ENCODE measurements around the gene RAB5IF. TPM values are rescaled to one million over a fixed set of nuclear protein-coding genes. Genes with fewer than 3 reads are reported as not detected.

The RAB5IF gene
- total and polyA plus RNA-seq, 2 of the 13 experiments (the other 11 are each of a cell fraction or from before 2014, with no cell fraction given), result 261 to 305 TPM

- TF ChIP-seq ZNF143 (CRISPR knock-in tag; IDR thresholded peaks at IDR 0.05), result no peak
- TF ChIP-seq ZNF329 (CRISPR knock-in tag; IDR thresholded peaks at IDR 0.05; ENCODE audit: low read depth), result no peak
- TF ChIP-seq FOXO4 (CRISPR knock-in tag; conservative IDR thresholded peaks at IDR 0.05), result 0 out of 2 replicates have a peak, but pooled peaks have one; percentile 12
- no peak for TF ChIP-seq SKI (IDR thresholded peaks at IDR 0.05; ENCODE audit: partially characterized antibody)
- POLR2A ChIA-PET, result no interaction called here
These were observed 47.9 kb downstream of the RAB5IF start for GRCh38 chr20:36653456-36653855.

GRCh38 chr20:36654506-36654905, 48.9 kb downstream of the RAB5IF start:
- H3K27me3 ChIP-seq (ENCODE audit: control insufficient read depth in 1 of 2, insufficient read depth in 2 of 2, low read length in 2 of 2), result no peaks in the 10 kb centered on the region
- H3K36me3 ChIP-seq (replicated peaks in 1 of 2; ENCODE audit: control insufficient read depth in 1 of 2, insufficient read depth in 2 of 2, low read length in 2 of 2), result peaks cover 10 to 26% of the 10 kb centered on the region in 2 experiments
- in situ Hi-C loops (cut with HindIII; ENCODE audit: extremely low pct_ligation_motif_present, low pct_unique_long_range_greater_than_20kb) (no loop called here), intact Hi-C loops (cut with micrococcal nuclease; ENCODE audit: unreplicated experiment) (no loop called here)
- DNase-seq (ENCODE audit: low spot score), result no peak
- H3K4me1 ChIP-seq (ENCODE audit: insufficient read depth, low read length), result no peaks in the 10 kb centered on the region
- H3K79me2 ChIP-seq (ENCODE audit: insufficient read depth, low read length), result no peaks in the 10 kb centered on the region
- ChIA-PET POLR2A (interaction anchor here (1.2 kb wide), 1 partner anchor 11 kb away, joined by 3 read pairs; no protein-coding TSS in a partner anchor), CTCF (ENCODE audit: low intra/inter-chr PET ratio, low total read pairs) (no interaction called here)
- no peak overlapping the region for H3K27ac ChIP-seq (ENCODE audit: extremely low read length, insufficient read depth, low read length)
- no TSS peak for BruUV-seq (replicated peaks)
- no peak for ATAC-seq
- H4K20me1 ChIP-seq (ENCODE audit: insufficient read depth, low read length), result no peaks in the 10 kb centered on the region
- no peak overlapping the region for H3K4me2 ChIP-seq (ENCODE audit: low read depth, low read length)
- no peaks in the 10 kb centered on the region for H3K9me3 ChIP-seq (ENCODE audit: low read length)
- no peak overlapping the region for H2AFZ ChIP-seq (ENCODE audit: low read length)
- WGBS (ENCODE audit: low lambda C conversion rate), result 94% methylated on average over 8 of the region's 8 CpGs
- TF ChIP-seq ZNF614 (CRISPR knock-in tag; IDR thresholded peaks at IDR 0.05; ENCODE audit: borderline replicate concordance) (no peak), ZNF550 (CRISPR knock-in tag; IDR thresholded peaks at IDR 0.05; ENCODE audit: borderline replicate concordance) (no peak), POLR2A (IDR thresholded peaks at IDR 0.05; ENCODE audit: insufficient read depth in 1 of 2, low read depth in 2 of 2, low read length in 2 of 2) (no peak), MNT (IDR thresholded peaks at IDR 0.05) (no peak), PLSCR1 (CRISPR knock-in tag; IDR thresholded peaks at IDR 0.05; ENCODE audit: borderline replicate concordance) (no peak), HNRNPH1 (optimal IDR thresholded peaks at IDR 0.05; ENCODE audit: low read depth, low read length) (no peak), ZSCAN9 (CRISPR knock-in tag; IDR thresholded peaks at IDR 0.05; ENCODE audit: borderline replicate concordance) (no peak), ZMYM3 (CRISPR knock-in tag; IDR thresholded peaks at IDR 0.05) (no peak), MIXL1 (CRISPR knock-in tag; IDR thresholded peaks at IDR 0.05) (no peak)
- no peak overlapping the region for H3K4me3 ChIP-seq (replicated peaks in 1 of 3; ENCODE audit: insufficient read depth in 1 of 3, low read depth in 2 of 3, low read length in 3 of 3)
- FAIRE-seq, result no peak
- H3K9ac ChIP-seq (ENCODE audit: insufficient read depth, low read depth, low read length), result no peak overlapping the region

More at GRCh38 chr20:36653456-36653855, 47.9 kb downstream of the RAB5IF start:
- CTCF ChIA-PET (ENCODE audit: low intra/inter-chr PET ratio, low total read pairs), result no interaction called here
- in situ Hi-C loops (cut with HindIII; ENCODE audit: extremely low pct_ligation_motif_present, low pct_unique_long_range_greater_than_20kb), result no loop called here
- no peak overlapping the region for H3K4me3 ChIP-seq (replicated peaks in 1 of 3; ENCODE audit: insufficient read depth in 1 of 3, low read depth in 2 of 3, low read length in 3 of 3)
- H3K9ac ChIP-seq (ENCODE audit: insufficient read depth, low read depth, low read length), result no peak overlapping the region
- H3K79me2 ChIP-seq (ENCODE audit: insufficient read depth, low read length), result no peaks in the 10 kb centered on the region
- no peak overlapping the region for H3K27ac ChIP-seq (ENCODE audit: extremely low read length, insufficient read depth, low read length)
- no peak overlapping the region for H3K4me2 ChIP-seq (ENCODE audit: low read depth, low read length)
- ATAC-seq, result no peak
- no peaks in the 10 kb centered on the region for H3K27me3 ChIP-seq (ENCODE audit: control insufficient read depth in 1 of 2, insufficient read depth in 2 of 2, low read length in 2 of 2)
- no peaks in the 10 kb centered on the region for H4K20me1 ChIP-seq (ENCODE audit: insufficient read depth, low read length)
- peaks cover 10 to 23% of the 10 kb centered on the region in 2 experiments for H3K36me3 ChIP-seq (replicated peaks in 1 of 2; ENCODE audit: control insufficient read depth in 1 of 2, insufficient read depth in 2 of 2, low read length in 2 of 2)
- intact Hi-C loops (cut with micrococcal nuclease; ENCODE audit: unreplicated experiment), result no loop called here
- FAIRE-seq, result no peak
- H3K4me1 ChIP-seq (ENCODE audit: insufficient read depth, low read length), result peaks cover 9% of the 10 kb centered on the region; the same call in 1 of the 2 replicates
- WGBS (ENCODE audit: low lambda C conversion rate), result 96% methylated on average over 9 of the region's 9 CpGs
- BruUV-seq (replicated peaks), result no TSS peak
- no peak overlapping the region for H2AFZ ChIP-seq (ENCODE audit: low read length)
- H3K9me3 ChIP-seq (ENCODE audit: low read length), result no peaks in the 10 kb centered on the region
- DNase-seq (ENCODE audit: low spot score), result no peak

Measured in HepG2 (cell line).